Neuronal stem cell (in vitro differentiated cells): Measurements from ENCODE around the gene ARAP3.

Experiments
- DNase-seq: peaks from one replicate; pipeline ENCODE4 v3.0.0-alpha.2; 2013; ENCODE audit warnings: low spot score
- H2AFZ ChIP-seq: one replicate; pipeline ENCODE4 v1.6.1; 2013; ENCODE audit warnings: mild to moderate bottlenecking, low read length, inconsistent platforms
- H2AK5ac ChIP-seq: 2 replicates; pipeline ENCODE4 v1.6.1; 2013; ENCODE audit warnings: low read depth, mild to moderate bottlenecking, inconsistent platforms, low read length, moderate library complexity, mixed read lengths
- H2BK120ac ChIP-seq: 2 replicates; pipeline ENCODE4 v1.6.1; 2013; ENCODE audit warnings: low read depth, mild to moderate bottlenecking, inconsistent platforms, low read length, moderate library complexity, mixed read lengths
- H2BK12ac ChIP-seq: one replicate; pipeline ENCODE4 v1.6.1; 2013; ENCODE audit warnings: low read length, inconsistent platforms
- H2BK15ac ChIP-seq: 2 replicates; pipeline ENCODE4 v1.6.1; 2013; ENCODE audit warnings: mild to moderate bottlenecking, low read length, inconsistent platforms, mixed read lengths
- H2BK5ac ChIP-seq: one replicate; pipeline ENCODE4 v1.6.1; 2013; ENCODE audit warnings: inconsistent platforms, mild to moderate bottlenecking, low read length, moderate library complexity
- H3K14ac ChIP-seq: one replicate; pipeline ENCODE4 v1.6.1; 2013; ENCODE audit warnings: low read length, inconsistent platforms
- H3K18ac ChIP-seq: 2 replicates; pipeline ENCODE4 v1.6.1; 2013; ENCODE audit warnings: low read length, inconsistent platforms
- H3K23ac ChIP-seq: 2 replicates; pipeline ENCODE4 v1.6.1; 2013; ENCODE audit warnings: low read depth, mild to moderate bottlenecking, mixed read lengths, low read length, inconsistent platforms; ENCODE audit not compliant: poor library complexity
- H3K27ac ChIP-seq: replicated peaks from 3 replicates; pipeline ENCODE4 v1.5.1; 2013; ENCODE audit warnings: low read length, inconsistent platforms
- H3K27me3 ChIP-seq, 3 experiments: 2 replicates each; pipeline ENCODE4 v1.6.1; 2013; ENCODE audit warnings: low read length in 3 of 3, mild to moderate bottlenecking in 2 of 3, inconsistent platforms in 1 of 3, low read depth in 1 of 3, mixed read lengths in 1 of 3, moderate library complexity in 1 of 3; ENCODE audit not compliant: control insufficient read depth in 3 of 3, insufficient read depth in 3 of 3
- H3K36me3 ChIP-seq, 2 donors: replicated peaks in 1 of 2; 2 replicates each; pipeline ENCODE4 v1.6.1; 2013; ENCODE audit warnings: low read length in 2 of 2; ENCODE audit not compliant: control insufficient read depth in 2 of 2, insufficient read depth in 2 of 2
- H3K4ac ChIP-seq: 2 replicates; pipeline ENCODE4 v1.6.1; 2013; ENCODE audit warnings: inconsistent platforms, mild to moderate bottlenecking, low read length, moderate library complexity
- H3K4me1 ChIP-seq, 2 donors: 1 replicate in 1 of 2; 2 replicates in 1 of 2; pipeline ENCODE4 v1.6.1; 2013; ENCODE audit warnings: low read length in 2 of 2, low read depth in 1 of 2; ENCODE audit not compliant: control insufficient read depth in 2 of 2, insufficient read depth in 1 of 2
- H3K4me2 ChIP-seq: one replicate; pipeline ENCODE4 v1.6.1; 2013; ENCODE audit warnings: mild to moderate bottlenecking, low read length, inconsistent platforms; ENCODE audit not compliant: insufficient read depth, poor library complexity, severe bottlenecking
- H3K4me3 ChIP-seq, 2 donors: 2 replicates each; pipeline ENCODE4 v1.5.1; 2013; ENCODE audit warnings: low read length in 2 of 2, mild to moderate bottlenecking in 2 of 2, inconsistent platforms in 1 of 2, moderate library complexity in 1 of 2
- H3K79me1 ChIP-seq: one replicate; pipeline ENCODE4 v1.6.1; 2013; ENCODE audit warnings: low read depth, mild to moderate bottlenecking, inconsistent platforms, low read length, moderate library complexity
- H3K9ac ChIP-seq: one replicate; pipeline ENCODE4 v1.6.1; 2013; ENCODE audit warnings: mild to moderate bottlenecking, low read depth, low read length, inconsistent platforms; ENCODE audit not compliant: poor library complexity
- H3K9me3 ChIP-seq, 2 donors: replicated peaks in 1 of 2; 2 replicates each; pipeline versions ENCODE3 to v1.6.1; 2013; ENCODE audit warnings: low read length in 2 of 2, mild to moderate bottlenecking in 2 of 2, inconsistent platforms in 1 of 2, low read depth in 1 of 2, mixed read lengths in 1 of 2, moderate library complexity in 1 of 2; ENCODE audit not compliant: control insufficient read depth in 2 of 2, insufficient read depth in 1 of 2
- H4K8ac ChIP-seq: one replicate; pipeline ENCODE4 v1.6.1; 2013; ENCODE audit warnings: low read depth, mild to moderate bottlenecking, inconsistent platforms, low read length, moderate library complexity
- H4K91ac ChIP-seq: one replicate; pipeline ENCODE4 v1.6.1; 2013; ENCODE audit warnings: low read length, low read depth, mild to moderate bottlenecking, inconsistent platforms; ENCODE audit not compliant: poor library complexity
- WGBS, 2 donors: extraction: QIAGEN DNeasy Blood & Tissue Kit; methylation state at CpG; one replicate each; pipeline ENCODE4 v1.1.7; 2013; ENCODE audit warnings: missing lambda C conversion rate in 2 of 2, mixed read lengths in 1 of 2; ENCODE audit not compliant: insufficient read length in 2 of 2, insufficient replicate concordance in 1 of 2; ENCODE audit errors: extremely low coverage in 2 of 2; 5-methylcytosine and 5-hydroxymethylcytosine counted together

Gene ARAP3

DNA sequence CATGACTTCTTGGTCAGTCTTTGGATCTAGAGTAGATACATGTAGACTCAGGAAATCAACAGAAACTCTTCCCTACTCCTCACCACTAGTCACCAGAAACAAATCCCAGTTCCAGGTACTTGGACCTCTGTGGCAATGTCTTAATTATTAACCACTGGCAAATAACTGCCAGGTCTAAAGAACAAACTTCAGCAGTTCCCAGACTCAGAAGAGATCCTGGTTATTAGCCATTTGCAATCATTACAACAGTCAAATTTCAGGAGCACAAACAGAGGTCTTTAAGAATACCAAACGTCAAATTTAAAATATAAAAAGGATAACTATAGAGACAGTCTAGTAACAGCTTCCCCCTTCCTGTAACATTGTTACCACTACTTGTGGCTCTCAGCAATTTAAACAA is 73.5 kb downstream of the ARAP3 start:
- Histone ChIP-seq H3K4ac (no peak overlapping the region), H3K14ac (no peak overlapping the region), H3K9me3 (peaks cover 0 to 3% of the 10 kb centered on the region in 2 donors), H3K27ac (no peak overlapping the region), H2AK5ac (no peak overlapping the region), H3K4me3 (no peak overlapping the region), H3K9ac (no peak overlapping the region), H4K91ac (no peak overlapping the region), H3K27me3 (no peaks in the 10 kb centered on the region), H2BK120ac (no peak overlapping the region), H3K23ac (no peak overlapping the region), H2BK5ac (no peak overlapping the region), H3K36me3 (peaks cover 0 to 10% of the 10 kb centered on the region in 2 donors), H3K4me2 (no peak overlapping the region), H2AFZ (no peak overlapping the region), H3K79me1 (no peaks in the 10 kb centered on the region), H2BK15ac (no peak overlapping the region), H3K4me1 (peaks cover 0 to 7% of the 10 kb centered on the region in 2 donors), H2BK12ac (no peak overlapping the region), H3K18ac (no peak overlapping the region), H4K8ac (no peak overlapping the region)
- WGBS, 2 donors = no CpG with 5 or more reads among the region's 1 CpG
- DNase-seq = no peak

DNA sequence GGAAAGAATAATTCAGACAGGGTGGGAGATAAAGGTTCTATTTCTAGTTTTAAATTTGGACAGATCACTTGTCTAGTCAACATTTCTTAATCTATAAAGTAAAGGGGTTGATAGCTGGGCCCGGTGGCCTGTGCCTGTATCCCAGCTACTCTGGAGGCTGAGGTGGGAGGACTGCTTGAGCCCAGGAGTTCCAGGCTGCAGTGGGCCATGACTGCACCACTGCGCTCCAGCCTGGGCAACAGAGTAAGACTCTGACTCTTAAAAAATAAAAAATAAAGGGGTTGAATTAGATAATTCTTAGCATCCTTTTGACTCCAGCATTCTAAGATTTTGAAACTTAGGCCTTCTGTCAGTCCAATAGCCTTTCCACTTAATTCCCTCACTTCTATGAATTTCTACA is 74.0 kb downstream of the ARAP3 start:
- WGBS, 2 donors = no CpG with 5 or more reads among the region's 2 CpGs

DNA sequence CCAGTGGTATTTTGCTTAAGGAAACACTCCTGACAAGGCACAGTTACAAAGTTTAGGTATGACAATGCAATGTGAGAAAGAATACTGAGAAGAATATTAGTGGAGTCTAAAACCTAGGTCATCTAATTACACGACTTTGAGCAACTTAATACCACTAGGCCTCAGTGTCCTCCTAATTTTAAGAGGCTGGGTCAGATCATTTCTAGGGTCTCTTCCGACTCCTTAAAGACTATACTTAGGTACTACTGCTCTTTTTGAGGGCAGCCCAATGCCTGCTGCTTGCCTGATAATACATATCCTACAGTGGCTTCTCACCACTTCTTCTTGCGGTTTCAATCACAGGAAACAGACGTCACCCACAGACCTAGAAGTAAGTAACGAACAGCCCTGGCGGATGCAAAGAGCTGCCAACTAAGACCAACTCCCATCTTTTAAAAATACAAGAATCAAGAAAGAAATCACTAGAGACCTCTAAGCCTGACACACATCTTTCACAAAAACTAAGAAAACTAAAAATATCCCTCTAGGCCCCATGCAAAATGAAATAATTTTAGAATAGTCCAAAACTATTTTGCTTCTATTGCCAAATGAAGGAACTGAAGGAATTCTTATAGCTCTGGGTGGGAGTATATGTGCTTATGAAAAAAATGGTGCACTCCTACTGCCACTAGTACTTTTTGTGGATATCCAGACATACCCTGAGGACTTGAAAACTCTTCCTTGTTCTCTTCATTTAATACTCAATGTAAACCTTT is 76.3 kb downstream of the ARAP3 start:
- no peak overlapping the region for H4K91ac ChIP-seq

More for the DNA sequence above, 74.0 kb downstream of the ARAP3 start:
- DNase-seq = no peak
- H3K18ac ChIP-seq = no peak overlapping the region
- H4K91ac ChIP-seq = no peak overlapping the region
- H3K9me3 ChIP-seq = peaks cover 0 to 3% of the 10 kb centered on the region in 2 donors
- no peak overlapping the region for H2AFZ ChIP-seq
- H2AK5ac ChIP-seq = no peak overlapping the region
- no peak overlapping the region for H4K8ac ChIP-seq
- H3K27ac ChIP-seq = no peak overlapping the region
- H3K14ac ChIP-seq = no peak overlapping the region
- no peak overlapping the region for H3K4me2 ChIP-seq
- H3K4me3 ChIP-seq = no peak overlapping the region
- H3K36me3 ChIP-seq = peaks cover 0 to 10% of the 10 kb centered on the region in 2 donors
- peaks cover 0 to 5% of the 10 kb centered on the region in 2 donors for H3K4me1 ChIP-seq
- no peak overlapping the region for H2BK15ac ChIP-seq
- no peak overlapping the region for H3K9ac ChIP-seq
- no peak overlapping the region for H3K4ac ChIP-seq
- no peak overlapping the region for H3K23ac ChIP-seq
- H3K79me1 ChIP-seq = no peaks in the 10 kb centered on the region
- H2BK120ac ChIP-seq = no peak overlapping the region
- no peak overlapping the region for H2BK12ac ChIP-seq
- H2BK5ac ChIP-seq = no peak overlapping the region
- no peaks in the 10 kb centered on the region for H3K27me3 ChIP-seq

DNA sequence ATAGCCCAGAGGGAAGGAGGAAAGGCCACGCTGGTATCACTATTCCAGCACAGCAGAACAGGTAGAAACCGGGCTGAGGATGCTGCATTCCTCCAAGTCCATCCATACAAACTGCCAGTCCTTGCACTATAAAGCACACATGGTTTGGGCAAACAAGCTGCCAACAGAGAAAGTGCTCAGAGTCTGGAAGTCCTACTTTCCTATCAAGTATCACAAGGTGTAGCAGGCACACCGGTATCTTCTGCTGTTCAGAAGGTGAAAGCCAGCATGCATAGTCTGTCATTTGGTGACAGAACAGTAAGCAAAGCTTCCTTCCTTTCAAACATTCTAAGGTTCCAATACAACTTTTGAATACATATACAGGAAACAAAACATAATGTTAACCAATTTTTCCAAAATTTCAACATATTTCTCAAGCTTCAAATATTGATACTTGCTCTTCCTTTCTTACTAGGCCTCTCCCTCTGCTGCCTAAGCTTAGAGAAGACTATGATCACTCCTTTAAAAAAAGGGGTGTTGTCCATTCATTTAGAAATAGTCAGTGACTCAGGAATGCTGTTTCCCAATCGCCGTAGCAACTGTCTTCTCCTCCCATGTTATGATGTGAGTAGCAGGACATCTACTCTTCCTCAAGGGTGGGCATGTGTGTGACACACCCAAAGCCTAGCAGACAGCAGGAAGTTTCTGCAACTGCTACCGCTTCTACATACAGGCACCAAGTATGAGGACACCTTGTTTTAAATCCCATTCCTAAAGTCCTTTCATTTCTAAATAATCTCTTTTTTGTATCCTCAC is 77.9 kb downstream of the ARAP3 start:
- no peak overlapping the region for H2AFZ ChIP-seq
- no peaks in the 10 kb centered on the region for H3K36me3 ChIP-seq
- peaks cover 0 to 5% of the 10 kb centered on the region in 2 donors for H3K4me1 ChIP-seq
- no peak overlapping the region for H2BK5ac ChIP-seq
- H3K14ac ChIP-seq = no peak overlapping the region
- no peak for DNase-seq
- no peak overlapping the region for H3K9ac ChIP-seq
- no peak overlapping the region for H3K4ac ChIP-seq
- H2AK5ac ChIP-seq = no peak overlapping the region
- no peaks in the 10 kb centered on the region for H3K79me1 ChIP-seq
- no CpG with 5 or more reads among the region's 6 CpGs for WGBS, 2 donors
- H3K27me3 ChIP-seq = no peaks in the 10 kb centered on the region
- H3K9me3 ChIP-seq = no peaks in the 10 kb centered on the region
- H4K8ac ChIP-seq = no peak overlapping the region
- H4K91ac ChIP-seq = no peak overlapping the region
- no peak overlapping the region for H2BK15ac ChIP-seq
- H3K4me3 ChIP-seq = no peak overlapping the region
- no peak overlapping the region for H2BK120ac ChIP-seq
- H3K18ac ChIP-seq = no peak overlapping the region
- no peak overlapping the region for H3K23ac ChIP-seq
- no peak overlapping the region for H3K4me2 ChIP-seq
- H2BK12ac ChIP-seq = no peak overlapping the region
- H3K27ac ChIP-seq = no peak overlapping the region

More for the DNA sequence above, 76.3 kb downstream of the ARAP3 start:
- H3K14ac ChIP-seq = no peak overlapping the region
- no peak overlapping the region for H2BK120ac ChIP-seq
- H3K23ac ChIP-seq = no peak overlapping the region
- H2BK5ac ChIP-seq = no peak overlapping the region
- H3K9ac ChIP-seq = no peak overlapping the region
- no peak for DNase-seq
- H3K4me1 ChIP-seq = peaks cover 0 to 5% of the 10 kb centered on the region in 2 donors
- H2AFZ ChIP-seq = no peak overlapping the region
- no peaks in the 10 kb centered on the region for H3K79me1 ChIP-seq
- no peak overlapping the region for H3K27ac ChIP-seq
- H3K4me2 ChIP-seq = no peak overlapping the region
- no peak overlapping the region for H3K18ac ChIP-seq
- H3K27me3 ChIP-seq = no peaks in the 10 kb centered on the region
- H3K4me3 ChIP-seq = no peak overlapping the region
- no peak overlapping the region for H2AK5ac ChIP-seq
- H2BK12ac ChIP-seq = no peak overlapping the region
- no CpG with 5 or more reads among the region's 6 CpGs for WGBS, 2 donors
- H3K4ac ChIP-seq = no peak overlapping the region
- H3K9me3 ChIP-seq = no peaks in the 10 kb centered on the region
- no peak overlapping the region for H4K8ac ChIP-seq
- H2BK15ac ChIP-seq = no peak overlapping the region
- no peaks in the 10 kb centered on the region for H3K36me3 ChIP-seq
